HEK293 (cell line): ENCODE results near the gene AGTPBP1.

Source experiments
- CTCF ChIA-PET: fragments of 350-600 bp; formaldehyde crosslinking; extraction: SDS; loops from one replicate; lab custom pipeline; 2021; ENCODE audit warnings: antibody characterized with exemption; lab: Yijun Ruan, JAX
- POLR2A ChIA-PET: fragments of 300-600 bp; formaldehyde crosslinking; extraction: SDS; loops from one replicate; lab custom pipeline; 2020; ENCODE audit warnings: antibody characterized with exemption, inconsistent platforms; lab: Yijun Ruan, JAX
- H3K27ac ChIP-seq: fragments of 200-500 bp; sonication (Bioruptor generic); 2 replicates; pipeline ENCODE4 v1.5.1; 2014; ENCODE audit warnings: low read depth, low read length, control low read depth, inconsistent platforms; ENCODE audit errors: extremely low read depth
- H3K36me3 ChIP-seq, 2 experiments: fragments of 200-500 bp in 1 of 2; sonication (Bioruptor generic) in 1 of 2; 1 replicate in 1 of 2; 2 replicates in 1 of 2; pipeline ENCODE4 v1.5.1; 2014 to 2017; ENCODE audit warnings: inconsistent platforms in 2 of 2, low read length in 2 of 2; ENCODE audit not compliant: control insufficient read depth in 2 of 2, insufficient read depth in 1 of 2
- H3K4me1 ChIP-seq: fragments of 200-500 bp; sonication (Bioruptor generic); 2 replicates; pipeline ENCODE4 v1.5.1; 2014; ENCODE audit warnings: mild to moderate bottlenecking, low read length, inconsistent platforms; ENCODE audit not compliant: control insufficient read depth, insufficient read depth
- H3K4me3 ChIP-seq: 2 replicates; pipeline ENCODE4 v1.5.1; 2011; ENCODE audit warnings: low read depth, mild to moderate bottlenecking, control low read depth, low read length, moderate library complexity
- H3K9me3 ChIP-seq: fragments of 200-500 bp; sonication (Bioruptor generic); 2 replicates; pipeline ENCODE4 v1.5.1; 2014; ENCODE audit warnings: low read depth, low read length, inconsistent platforms; ENCODE audit not compliant: control insufficient read depth, insufficient read depth
- KLF1 ChIP-seq: fragments of 450-650 bp; formaldehyde crosslinking; IDR thresholded peaks from 2 replicates; pipeline ENCODE4 v1.5.1; 2016; ENCODE audit warnings: missing biosample characterization, missing genetic modification characterization
- KLF8 ChIP-seq: fragments of 450-650 bp; formaldehyde crosslinking; IDR thresholded peaks from 2 replicates; pipeline ENCODE4 v1.5.1; 2016; ENCODE audit warnings: missing biosample characterization, missing genetic modification characterization
- PRDM6 ChIP-seq: fragments of 450-650 bp; formaldehyde crosslinking; IDR thresholded peaks from 2 replicates; pipeline ENCODE4 v1.5.1; 2017; ENCODE audit warnings: missing biosample characterization, missing genetic modification characterization
- ZFP41 ChIP-seq: fragments of 450-650 bp; formaldehyde crosslinking; IDR thresholded peaks from 2 replicates; pipeline ENCODE4 v1.5.1; 2016; ENCODE audit warnings: missing biosample characterization, missing genetic modification characterization, borderline replicate concordance
- ZNF16 ChIP-seq: fragments of 450-650 bp; formaldehyde crosslinking; IDR thresholded peaks from 2 replicates; pipeline ENCODE4 v1.5.1; 2016; ENCODE audit warnings: low read depth, missing biosample characterization, missing genetic modification characterization
- ZNF19 ChIP-seq: fragments of 450-650 bp; formaldehyde crosslinking; IDR thresholded peaks from 2 replicates; pipeline ENCODE4; 2016; ENCODE audit warnings: missing biosample characterization, missing genetic modification characterization, low read depth
- ZNF221 ChIP-seq: fragments of 450-650 bp; formaldehyde crosslinking; IDR thresholded peaks from 2 replicates; pipeline ENCODE4 v1.5.1; 2017; ENCODE audit warnings: missing biosample characterization, missing genetic modification characterization, borderline replicate concordance
- ZNF510 ChIP-seq: fragments of 450-650 bp; formaldehyde crosslinking; IDR thresholded peaks from 2 replicates; pipeline ENCODE4 v1.5.1; 2018; ENCODE audit warnings: mild to moderate bottlenecking, missing genetic modification characterization, missing biosample characterization; ENCODE audit not compliant: insufficient replicate concordance
- ZNF571 ChIP-seq: fragments of 450-650 bp; formaldehyde crosslinking; IDR thresholded peaks from 2 replicates; pipeline ENCODE4 v1.5.0; 2017; ENCODE audit warnings: missing biosample characterization, missing genetic modification characterization
- ZNF664 ChIP-seq: fragments of 450-650 bp; formaldehyde crosslinking; IDR thresholded peaks from 2 replicates; pipeline ENCODE4 v1.5.1; 2016; ENCODE audit warnings: missing biosample characterization, missing genetic modification characterization
- ZNF791 ChIP-seq: fragments of 450-650 bp; formaldehyde crosslinking; IDR thresholded peaks from 2 replicates; pipeline ENCODE4 v1.5.1; 2016; ENCODE audit warnings: missing biosample characterization, missing genetic modification characterization
- ZSCAN30 ChIP-seq: fragments of 450-650 bp; IDR thresholded peaks from 2 replicates; pipeline ENCODE4 v1.5.1; 2018; ENCODE audit warnings: missing biosample characterization, mild to moderate bottlenecking, missing genetic modification characterization, moderate library complexity
- TF ChIP-seq, protein P1 (sequence below): fragments of 450-650 bp; formaldehyde crosslinking; conservative IDR thresholded peaks from 2 replicates; pipeline ENCODE4 v1.5.1; 2016; ENCODE audit warnings: low read depth, missing biosample characterization, missing genetic modification characterization

Gene AGTPBP1

DNA sequence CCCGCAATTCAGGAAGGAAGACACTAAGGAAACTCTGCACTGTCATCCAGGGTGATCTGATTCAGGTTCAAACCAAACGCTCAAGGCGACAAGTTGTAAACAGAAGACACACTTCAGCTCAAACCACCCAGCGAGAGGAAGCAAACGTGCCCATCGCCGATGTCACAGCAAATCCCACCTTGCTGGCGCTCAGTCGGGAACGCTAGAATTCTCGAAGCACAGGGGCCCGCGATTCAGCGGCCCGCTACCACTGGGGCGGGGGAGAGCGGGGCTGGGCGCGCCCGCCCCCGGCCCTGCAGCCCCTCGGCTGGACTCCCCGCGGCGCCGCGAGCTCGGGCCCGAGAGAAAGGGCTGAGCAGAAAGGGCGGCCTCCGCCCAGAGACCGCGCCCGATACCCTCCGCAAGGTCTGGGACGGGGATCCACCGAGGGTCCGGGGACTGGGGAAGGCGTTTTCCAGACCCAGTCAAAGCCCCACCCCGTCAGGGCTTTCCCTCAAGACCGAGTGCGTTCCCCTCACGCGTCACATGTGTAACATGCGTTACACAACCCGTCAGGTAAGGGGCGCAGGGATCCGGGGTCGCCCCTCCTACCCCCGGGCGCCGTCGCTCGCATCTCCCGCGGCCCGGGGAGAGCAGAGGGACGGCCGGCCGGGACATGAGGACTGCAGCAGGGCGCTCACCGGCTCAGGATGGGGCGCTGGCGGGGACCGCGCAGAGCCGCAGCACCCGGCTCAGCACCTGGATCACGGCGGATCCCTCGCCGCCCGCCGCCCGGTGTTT, 469 bp downstream of the AGTPBP1 start (continued):
- TF ChIP-seq ZNF221 (tag by site-specific recombination) (no peak), KLF8 (peak; percentile 75; the same call in 1 of the 2 replicates), ZNF791 (no peak), ZNF19 (no peak), ZNF510 (tag by site-specific recombination) (no peak)

- POLR2A ChIA-PET = interaction anchor here (1.6 kb wide), 1 partner anchor 42 kb away, joined by 3 read pairs; no protein-coding TSS in a partner anchor
- TF ChIP-seq ZNF664 (tag by site-specific recombination) (0 out of 2 replicates have a peak, but pooled peaks have one; percentile 27), ZNF571 (tag by site-specific recombination) (no peak), PRDM6 (tag by site-specific recombination) (peak; percentile 68), KLF1 (tag by site-specific recombination) (peak; percentile 25; the same call in 1 of the 2 replicates)
- CTCF ChIA-PET = interaction anchor here (0.7 kb wide), 1 partner anchor 476 kb away, joined by 4 read pairs; no protein-coding TSS in a partner anchor
- Histone ChIP-seq H3K36me3 (no peaks in the 10 kb centered on the region), H3K4me3 (peak overlapping the region; percentile 93), H3K27ac (peak overlapping the region; percentile 91; the same call in 1 of the 2 replicates), H3K4me1 (no peaks in the 10 kb centered on the region; the same call in 1 of the 2 replicates), H3K9me3 (no peaks in the 10 kb centered on the region)
These were observed 1.0 kb downstream of the AGTPBP1 start for GRCh38 chr9:85740787-85741094.

DNA sequence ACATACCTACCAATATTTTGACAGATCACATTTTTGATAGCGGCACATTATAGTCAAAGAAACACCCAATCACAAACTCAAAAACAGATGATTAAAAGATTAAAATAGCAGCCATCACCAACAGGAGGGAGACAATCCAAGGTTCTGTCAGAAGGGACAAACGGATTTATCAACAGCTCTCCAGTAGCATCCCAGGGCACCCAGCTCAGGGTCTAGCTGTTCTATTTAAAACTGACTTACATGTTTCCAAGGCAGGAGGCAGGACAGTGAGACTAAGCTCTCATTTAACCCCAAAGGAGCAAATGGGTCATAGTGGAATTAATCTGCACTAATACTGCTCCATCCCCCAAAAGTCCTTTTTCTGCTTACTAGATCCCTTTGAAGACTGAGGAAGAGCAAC, 3.2 kb downstream of the AGTPBP1 start:
- no peak overlapping the region for H3K27ac ChIP-seq
- no peaks in the 10 kb centered on the region for H3K9me3 ChIP-seq
- TF ChIP-seq, protein P1, sequence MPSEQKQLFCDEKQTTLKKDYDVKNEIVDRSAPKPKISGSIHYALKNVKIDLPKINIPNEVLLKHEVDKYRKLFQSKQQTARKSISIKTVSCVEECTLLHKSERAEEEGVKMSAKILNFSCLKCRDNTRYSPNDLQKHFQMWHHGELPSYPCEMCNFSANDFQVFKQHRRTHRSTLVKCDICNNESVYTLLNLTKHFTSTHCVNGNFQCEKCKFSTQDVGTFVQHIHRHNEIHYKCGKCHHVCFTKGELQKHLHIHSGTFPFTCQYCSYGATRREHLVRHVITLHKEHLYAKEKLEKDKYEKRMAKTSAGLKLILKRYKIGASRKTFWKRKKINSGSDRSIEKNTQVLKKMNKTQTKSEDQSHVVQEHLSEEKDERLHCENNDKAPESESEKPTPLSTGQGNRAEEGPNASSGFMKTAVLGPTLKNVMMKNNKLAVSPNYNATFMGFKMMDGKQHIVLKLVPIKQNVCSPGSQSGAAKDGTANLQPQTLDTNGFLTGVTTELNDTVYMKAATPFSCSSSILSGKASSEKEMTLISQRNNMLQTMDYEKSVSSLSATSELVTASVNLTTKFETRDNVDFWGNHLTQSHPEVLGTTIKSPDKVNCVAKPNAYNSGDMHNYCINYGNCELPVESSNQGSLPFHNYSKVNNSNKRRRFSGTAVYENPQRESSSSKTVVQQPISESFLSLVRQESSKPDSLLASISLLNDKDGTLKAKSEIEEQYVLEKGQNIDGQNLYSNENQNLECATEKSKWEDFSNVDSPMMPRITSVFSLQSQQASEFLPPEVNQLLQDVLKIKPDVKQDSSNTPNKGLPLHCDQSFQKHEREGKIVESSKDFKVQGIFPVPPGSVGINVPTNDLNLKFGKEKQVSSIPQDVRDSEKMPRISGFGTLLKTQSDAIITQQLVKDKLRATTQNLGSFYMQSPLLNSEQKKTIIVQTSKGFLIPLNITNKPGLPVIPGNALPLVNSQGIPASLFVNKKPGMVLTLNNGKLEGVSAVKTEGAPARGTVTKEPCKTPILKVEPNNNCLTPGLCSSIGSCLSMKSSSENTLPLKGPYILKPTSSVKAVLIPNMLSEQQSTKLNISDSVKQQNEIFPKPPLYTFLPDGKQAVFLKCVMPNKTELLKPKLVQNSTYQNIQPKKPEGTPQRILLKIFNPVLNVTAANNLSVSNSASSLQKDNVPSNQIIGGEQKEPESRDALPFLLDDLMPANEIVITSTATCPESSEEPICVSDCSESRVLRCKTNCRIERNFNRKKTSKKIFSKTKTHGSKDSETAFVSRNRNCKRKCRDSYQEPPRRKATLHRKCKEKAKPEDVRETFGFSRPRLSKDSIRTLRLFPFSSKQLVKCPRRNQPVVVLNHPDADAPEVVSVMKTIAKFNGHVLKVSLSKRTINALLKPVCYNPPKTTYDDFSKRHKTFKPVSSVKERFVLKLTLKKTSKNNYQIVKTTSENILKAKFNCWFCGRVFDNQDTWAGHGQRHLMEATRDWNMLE = no peak
- TF ChIP-seq ZSCAN30 (tag by site-specific recombination) (no peak), ZFP41 (tag by site-specific recombination) (no peak)
- no peak overlapping the region for H3K4me3 ChIP-seq
- H3K4me1 ChIP-seq = no peaks in the 10 kb centered on the region
- no peaks in the 10 kb centered on the region for H3K36me3 ChIP-seq
- CTCF ChIA-PET = interaction anchor here (3.2 kb wide), 1 partner anchor 40 kb away, joined by 15 read pairs; no protein-coding TSS in a partner anchor
- POLR2A ChIA-PET = no interaction called here

- POLR2A ChIA-PET = no interaction called here
- no peak overlapping the region for H3K27ac ChIP-seq
- H3K4me1 ChIP-seq = no peaks in the 10 kb centered on the region
- H3K9me3 ChIP-seq = no peaks in the 10 kb centered on the region; the same call in 1 of the 2 replicates
- TF ChIP-seq ZNF16 (tag by site-specific recombination) = no peak
- TF ChIP-seq, all 188 proteins: peak for 0
- Histone ChIP-seq H3K36me3 (no peaks in the 10 kb centered on the region), H3K4me3 (no peak overlapping the region)
- CTCF ChIA-PET = interaction anchor here (0.7 to 3.2 kb wide), 2 partner anchors 13 to 39 kb away, joined by 4 to 15 read pairs; no protein-coding TSS in a partner anchor
These were observed 4.1 kb downstream of the AGTPBP1 start for GRCh38 chr9:85737671-85738070.
